Hepatocyte (in vitro differentiated cells): Measurements from ENCODE around the gene SPCS2.

ENCODE experiments used
- EZH2 ChIP-seq: fragments of 200-600 bp; sonication (generic); IDR thresholded peaks from 2 replicates; pipeline ENCODE4 v1.6.1; 2016; ENCODE audit warnings: antibody characterized with exemption, mild to moderate bottlenecking, borderline replicate concordance
- EZH2phosphoT487 ChIP-seq: fragments of 200-600 bp; sonication (generic); IDR thresholded peaks from one replicate; pipeline ENCODE4 v1.6.1; 2018; ENCODE audit warnings: antibody characterized with exemption, mild to moderate bottlenecking, low read depth, moderate library complexity; ENCODE audit not compliant: unreplicated experiment, severe bottlenecking
- TF ChIP-seq, protein P1 (sequence below): fragments of 200-600 bp; sonication (generic); IDR thresholded peaks from 2 replicates; pipeline ENCODE4 v1.5.1; 2016; ENCODE audit warnings: antibody characterized with exemption, mild to moderate bottlenecking; ENCODE audit not compliant: poor library complexity

DNA sequence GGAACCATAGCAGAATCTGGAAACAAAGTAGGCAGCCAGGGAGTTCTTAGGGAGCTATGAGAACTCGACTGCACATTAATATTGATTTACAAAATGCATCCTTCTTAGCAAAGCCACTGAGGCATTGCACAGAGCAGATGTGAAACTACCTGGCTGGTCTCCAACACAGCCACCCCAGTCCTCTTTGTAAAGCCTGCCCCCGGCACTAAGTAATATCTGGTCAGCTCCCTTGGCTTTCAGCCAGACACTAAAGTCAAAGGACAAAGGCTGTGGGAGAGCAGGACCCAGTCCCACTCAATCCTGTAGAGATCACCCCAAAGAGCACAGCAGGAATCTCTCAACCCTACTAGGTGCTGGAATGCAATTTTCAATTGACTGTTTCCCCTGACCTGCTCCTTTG, 13.0 kb upstream of the SPCS2 start:
- TF ChIP-seq, protein P1, sequence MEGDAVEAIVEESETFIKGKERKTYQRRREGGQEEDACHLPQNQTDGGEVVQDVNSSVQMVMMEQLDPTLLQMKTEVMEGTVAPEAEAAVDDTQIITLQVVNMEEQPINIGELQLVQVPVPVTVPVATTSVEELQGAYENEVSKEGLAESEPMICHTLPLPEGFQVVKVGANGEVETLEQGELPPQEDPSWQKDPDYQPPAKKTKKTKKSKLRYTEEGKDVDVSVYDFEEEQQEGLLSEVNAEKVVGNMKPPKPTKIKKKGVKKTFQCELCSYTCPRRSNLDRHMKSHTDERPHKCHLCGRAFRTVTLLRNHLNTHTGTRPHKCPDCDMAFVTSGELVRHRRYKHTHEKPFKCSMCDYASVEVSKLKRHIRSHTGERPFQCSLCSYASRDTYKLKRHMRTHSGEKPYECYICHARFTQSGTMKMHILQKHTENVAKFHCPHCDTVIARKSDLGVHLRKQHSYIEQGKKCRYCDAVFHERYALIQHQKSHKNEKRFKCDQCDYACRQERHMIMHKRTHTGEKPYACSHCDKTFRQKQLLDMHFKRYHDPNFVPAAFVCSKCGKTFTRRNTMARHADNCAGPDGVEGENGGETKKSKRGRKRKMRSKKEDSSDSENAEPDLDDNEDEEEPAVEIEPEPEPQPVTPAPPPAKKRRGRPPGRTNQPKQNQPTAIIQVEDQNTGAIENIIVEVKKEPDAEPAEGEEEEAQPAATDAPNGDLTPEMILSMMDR = no peak
- TF ChIP-seq EZH2 (no peak), EZH2phosphoT487 (no peak)
